GM23248 (cell line): ENCODE measurements around the gene BNIP3. TPM values are rescaled to one million over a fixed set of nuclear protein-coding genes. Genes with fewer than 3 reads are reported as not detected.

Source experiments
- DNase-seq: peaks from one replicate; pipeline ENCODE4 v3.0.0-alpha.2; 2015
- H2AFZ ChIP-seq: fragments of 200-600 bp; sonication (generic); 2 replicates; pipeline ENCODE4 v1.6.1; 2016; ENCODE audit warnings: antibody characterized with exemption
- H3F3A ChIP-seq: fragments of 200-600 bp; sonication (generic); 2 replicates; pipeline ENCODE4 v1.6.1; 2016; ENCODE audit warnings: mild to moderate bottlenecking, antibody characterized with exemption, mixed run types; ENCODE audit not compliant: insufficient read depth
- H3K27ac ChIP-seq: fragments of 200-600 bp; sonication (generic); 2 replicates; pipeline ENCODE4 v1.5.1; 2016; ENCODE audit warnings: mild to moderate bottlenecking
- H3K27me3 ChIP-seq: fragments of 200-600 bp; sonication (generic); replicated peaks from 2 replicates; pipeline ENCODE4 v1.6.1; 2016; ENCODE audit warnings: mild to moderate bottlenecking; ENCODE audit not compliant: insufficient read depth
- H3K36me3 ChIP-seq: fragments of 200-600 bp; sonication (generic); 2 replicates; pipeline ENCODE4 v1.6.1; 2016; ENCODE audit warnings: low read depth, mild to moderate bottlenecking
- H3K4me1 ChIP-seq: fragments of 200-600 bp; sonication (generic); 2 replicates; pipeline ENCODE4 v1.6.1; 2016; ENCODE audit warnings: mild to moderate bottlenecking; ENCODE audit not compliant: insufficient read depth
- H3K4me2 ChIP-seq: fragments of 200-600 bp; sonication (generic); one replicate; pipeline ENCODE4 v1.6.1; 2016; ENCODE audit warnings: mild to moderate bottlenecking; ENCODE audit not compliant: unreplicated experiment
- H3K4me3 ChIP-seq: fragments of 200-600 bp; sonication (generic); 2 replicates; pipeline ENCODE4 v1.5.1; 2016; ENCODE audit warnings: mild to moderate bottlenecking
- H3K79me2 ChIP-seq: fragments of 200-600 bp; sonication (generic); 2 replicates; pipeline ENCODE4 v1.6.1; 2016; ENCODE audit warnings: mild to moderate bottlenecking; ENCODE audit not compliant: insufficient read depth
- H3K9ac ChIP-seq: fragments of 200-600 bp; sonication (generic); 2 replicates; pipeline ENCODE4 v1.6.1; 2016; ENCODE audit warnings: mild to moderate bottlenecking
- H3K9me2 ChIP-seq: fragments of 200-600 bp; sonication (generic); 2 replicates; pipeline ENCODE4 v1.6.1; 2016; ENCODE audit warnings: mixed run types, mild to moderate bottlenecking, moderate library complexity; ENCODE audit not compliant: insufficient read depth
- H3K9me3 ChIP-seq: fragments of 200-600 bp; sonication (generic); one replicate; pipeline ENCODE4 v1.6.1; 2017; ENCODE audit warnings: low read depth
- H4K20me1 ChIP-seq: fragments of 200-600 bp; sonication (generic); 2 replicates; pipeline ENCODE4 v1.6.0; 2016; ENCODE audit not compliant: insufficient read depth
- EZH2 ChIP-seq: fragments of 200-600 bp; sonication (generic); IDR thresholded peaks from 2 replicates; pipeline ENCODE4 v1.6.1; 2018; ENCODE audit warnings: antibody characterized with exemption, mild to moderate bottlenecking; ENCODE audit not compliant: insufficient read depth, poor library complexity, severe bottlenecking
- EZH2phosphoT487 ChIP-seq: fragments of 200-600 bp; sonication (generic); IDR thresholded peaks from 2 replicates; pipeline ENCODE4 v1.6.1; 2018; ENCODE audit warnings: antibody characterized with exemption, moderate library complexity, mild to moderate bottlenecking, low read depth; ENCODE audit not compliant: insufficient read depth
- WGBS, 2 experiments: methylation state at CpG; one replicate each; pipeline ENCODE4 v1.1.6; 2015 to 2017; ENCODE audit warnings: low lambda C conversion rate in 2 of 2, low coverage in 1 of 2; ENCODE audit errors: missing lambda C conversion rate in 2 of 2; 5-methylcytosine and 5-hydroxymethylcytosine counted together
- in situ Hi-C: fragments of 300-500 bp; cut with MboI; formaldehyde crosslinking; loops from 2 replicates; pipeline ENCODE4 v1.15.0; 2020
- polyA plus RNA-seq: library from polyadenylated mRNA; unstranded; fragments of >200 nt; fragmentation: Nextera tagmentation; extraction: Ambion mirVana; gene quantifications from 2 replicates; pipeline ENCODE4 v1.2.1, GENCODE V29; 2016
- total RNA-seq: library from RNA; depleted of rRNA; stranded (reverse); fragments of >200 nt; shearing (Covaris generic); gene quantifications from 2 replicates; pipeline ENCODE4 v1.2.3, GENCODE V29; 2014

BNIP3 gene
- total and polyA plus RNA-seq, 2 experiments from 2014 or later, result 370 to 423 TPM

DNA sequence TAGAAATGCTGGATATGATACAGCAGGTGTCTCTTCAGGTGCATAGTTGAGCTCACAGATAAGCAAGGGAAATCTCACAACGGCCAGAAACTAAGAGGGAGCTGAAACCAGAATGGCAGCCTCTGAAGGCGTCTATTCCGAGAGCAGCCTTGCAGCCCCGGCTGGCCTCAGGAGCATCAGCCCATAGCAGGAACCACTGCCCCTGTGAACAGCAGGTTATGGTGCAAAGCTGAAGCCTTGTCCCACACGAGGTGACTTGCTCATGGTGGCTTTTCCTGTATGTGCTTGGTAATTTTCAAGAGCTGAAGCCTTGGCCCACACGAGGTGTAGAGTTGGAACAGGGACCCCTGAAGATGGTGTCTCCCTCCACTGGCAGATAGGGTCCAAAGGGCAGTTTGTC lies 33.2 kb downstream of the BNIP3 start:
- 96 to 97% methylated on average over 6 of the region's 6 CpGs for WGBS, 2 experiments
- Histone ChIP-seq H3K27ac (no peak overlapping the region), H2AFZ (no peak overlapping the region), H3K4me1 (peaks cover 23% of the 10 kb centered on the region), H3K79me2 (0 out of 2 replicates have a peak, but pooled peaks cover 3% of the 10 kb centered on the region), H3K36me3 (peaks cover 11% of the 10 kb centered on the region; the same call in 1 of the 2 replicates), H3K9me3 (no peaks in the 10 kb centered on the region), H3K27me3 (no peaks in the 10 kb centered on the region), H3K9me2 (no peaks in the 10 kb centered on the region), H3F3A (peaks cover 21% of the 10 kb centered on the region), H3K4me3 (no peak overlapping the region), H4K20me1 (no peaks in the 10 kb centered on the region), H3K9ac (no peak overlapping the region), H3K4me2 (no peak overlapping the region)
- in situ Hi-C loops, result no loop called here
- TF ChIP-seq EZH2 (no peak), EZH2phosphoT487 (no peak)
- no peak for DNase-seq

GRCh38 chr10:131947631-131948347 lies 33.9 kb downstream of the BNIP3 start:
- H2AFZ ChIP-seq, result no peak overlapping the region
- H3K9me3 ChIP-seq, result no peaks in the 10 kb centered on the region
- no peaks in the 10 kb centered on the region for H3K9me2 ChIP-seq
- TF ChIP-seq EZH2, result no peak
- TF ChIP-seq EZH2phosphoT487, result no peak
- WGBS, 2 experiments, result 76 to 80% methylated on average over 18 of the region's 18 CpGs
- peaks cover 23% of the 10 kb centered on the region for H3K4me1 ChIP-seq
- no peak overlapping the region for H3K4me2 ChIP-seq
- in situ Hi-C loops, result no loop called here
- H3K27ac ChIP-seq, result no peak overlapping the region
- DNase-seq, result peak; percentile 63
- H4K20me1 ChIP-seq, result no peaks in the 10 kb centered on the region
- no peak overlapping the region for H3K4me3 ChIP-seq
- H3K27me3 ChIP-seq, result no peaks in the 10 kb centered on the region
- H3K79me2 ChIP-seq, result 0 out of 2 replicates have a peak, but pooled peaks cover 3% of the 10 kb centered on the region
- H3F3A ChIP-seq, result peaks cover 21% of the 10 kb centered on the region
- H3K9ac ChIP-seq, result no peak overlapping the region
- peaks cover 11% of the 10 kb centered on the region; the same call in 1 of the 2 replicates for H3K36me3 ChIP-seq

- Histone ChIP-seq H3K27ac (no peak overlapping the region), H3K27me3 (no peaks in the 10 kb centered on the region), H3K9ac (no peak overlapping the region), H2AFZ (no peak overlapping the region), H3K4me3 (no peak overlapping the region), H4K20me1 (no peaks in the 10 kb centered on the region), H3K9me3 (no peaks in the 10 kb centered on the region), H3K36me3 (peaks cover 11% of the 10 kb centered on the region; the same call in 1 of the 2 replicates), H3K4me1 (peaks cover 23% of the 10 kb centered on the region), H3K79me2 (0 out of 2 replicates have a peak, but pooled peaks cover 8% of the 10 kb centered on the region), H3F3A (peaks cover 21% of the 10 kb centered on the region), H3K9me2 (no peaks in the 10 kb centered on the region), H3K4me2 (peak overlapping the region; percentile 48)
- in situ Hi-C loops, result no loop called here
- no peak for DNase-seq
- TF ChIP-seq EZH2, result no peak
- no peak for TF ChIP-seq EZH2phosphoT487
- WGBS, 2 experiments, result 98 to 99% methylated on average over 14 of the region's 14 CpGs
These were observed 34.8 kb downstream of the BNIP3 start for GRCh38 chr10:131946880-131947279.

GRCh38 chr10:131946321-131946751 lies 35.4 kb downstream of the BNIP3 start:
- in situ Hi-C loops, result no loop called here
- WGBS, 2 experiments, result 60 to 65% methylated on average over 14 of the region's 14 CpGs
- H3K79me2 ChIP-seq, result peaks cover 6% of the 10 kb centered on the region; the same call in 1 of the 2 replicates
- H3F3A ChIP-seq, result peaks cover 21% of the 10 kb centered on the region
- H3K4me2 ChIP-seq, result peak overlapping the region; percentile 48
- no peak overlapping the region for H3K4me3 ChIP-seq
- peaks cover 10% of the 10 kb centered on the region; the same call in 1 of the 2 replicates for H3K36me3 ChIP-seq
- H3K9ac ChIP-seq, result no peak overlapping the region
- no peaks in the 10 kb centered on the region for H3K9me2 ChIP-seq
- peak overlapping the region; percentile 31 for H3K27ac ChIP-seq
- H2AFZ ChIP-seq, result no peak overlapping the region
- H3K27me3 ChIP-seq, result no peaks in the 10 kb centered on the region
- peaks cover 23% of the 10 kb centered on the region for H3K4me1 ChIP-seq
- peak; percentile 67 for DNase-seq
- no peak for TF ChIP-seq EZH2
- no peak for TF ChIP-seq EZH2phosphoT487
- no peaks in the 10 kb centered on the region for H4K20me1 ChIP-seq
- H3K9me3 ChIP-seq, result no peaks in the 10 kb centered on the region
